Measurements from ENCODE around the gene BARHL1. TPM values are rescaled to one million over a fixed set of nuclear protein-coding genes. Genes with fewer than 3 reads are reported as not detected.

BARHL1 gene
- total and polyA plus RNA-seq, 2 experiments from 2014 or later = not detected

DNA sequence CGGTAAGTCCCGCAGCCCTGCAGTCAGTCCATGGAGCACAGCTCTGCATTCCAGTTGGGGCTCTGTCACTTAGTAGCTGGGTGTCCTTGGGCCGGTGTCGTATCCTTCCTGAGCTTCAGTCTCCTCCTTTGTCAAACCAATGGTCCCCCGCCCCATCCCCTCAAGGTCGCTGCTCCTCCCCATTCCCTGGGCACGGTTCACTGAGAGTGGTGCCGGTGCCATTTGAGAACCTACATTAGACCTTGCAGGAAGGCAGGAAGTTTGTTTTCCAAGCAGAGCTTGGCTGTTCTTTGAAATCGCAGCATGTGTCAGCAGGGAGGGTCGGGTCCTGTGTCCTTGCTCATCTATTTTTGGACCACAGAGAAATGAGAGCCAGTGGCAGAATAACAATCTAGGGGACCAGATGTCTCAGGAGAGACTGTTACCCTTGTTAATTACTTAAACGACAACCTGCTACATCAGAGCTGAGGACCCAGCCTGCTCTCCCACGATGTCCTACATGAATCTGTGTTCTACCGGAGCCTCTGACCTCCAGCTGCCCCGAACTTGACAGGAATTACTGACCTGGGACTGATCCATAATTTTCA lies 21.7 kb upstream of the BARHL1 start:
- DNase-seq (ENCODE audit: low spot score) = no peak
- Histone ChIP-seq H3K4me1 (ENCODE audit: insufficient read depth) (peaks cover 9% of the 10 kb centered on the region; the same call in 1 of the 2 replicates), H3K4me3 (no peak overlapping the region), H3K36me3 (ENCODE audit: insufficient read depth) (no peaks in the 10 kb centered on the region), H3K79me2 (replicated peaks; ENCODE audit: insufficient read depth) (no peaks in the 10 kb centered on the region), H3K27ac (ENCODE audit: low read depth) (no peak overlapping the region), H3K9me2 (ENCODE audit: insufficient read depth) (no peaks in the 10 kb centered on the region), H2AFZ (no peak overlapping the region), H3F3A (replicated peaks; ENCODE audit: low read depth) (no peaks in the 10 kb centered on the region), H3K27me3 (ENCODE audit: insufficient read depth) (no peaks in the 10 kb centered on the region), H3K4me2 (no peak overlapping the region), H4K20me1 (replicated peaks; ENCODE audit: insufficient read depth) (no peaks in the 10 kb centered on the region)
- Mint-ChIP-seq H3K4me3 (no peak overlapping the region), H3K9me3 (peaks cover 12% of the 10 kb centered on the region), H3K4me1 (peaks cover 15% of the 10 kb centered on the region), H3K27ac (no peak overlapping the region), H3K36me3 (ENCODE audit: low read depth) (peaks cover 5% of the 10 kb centered on the region), H3K27me3 (ENCODE audit: insufficient read depth, low read depth, poor library complexity) (peaks cover 7% of the 10 kb centered on the region)
- TF ChIP-seq, protein P1, sequence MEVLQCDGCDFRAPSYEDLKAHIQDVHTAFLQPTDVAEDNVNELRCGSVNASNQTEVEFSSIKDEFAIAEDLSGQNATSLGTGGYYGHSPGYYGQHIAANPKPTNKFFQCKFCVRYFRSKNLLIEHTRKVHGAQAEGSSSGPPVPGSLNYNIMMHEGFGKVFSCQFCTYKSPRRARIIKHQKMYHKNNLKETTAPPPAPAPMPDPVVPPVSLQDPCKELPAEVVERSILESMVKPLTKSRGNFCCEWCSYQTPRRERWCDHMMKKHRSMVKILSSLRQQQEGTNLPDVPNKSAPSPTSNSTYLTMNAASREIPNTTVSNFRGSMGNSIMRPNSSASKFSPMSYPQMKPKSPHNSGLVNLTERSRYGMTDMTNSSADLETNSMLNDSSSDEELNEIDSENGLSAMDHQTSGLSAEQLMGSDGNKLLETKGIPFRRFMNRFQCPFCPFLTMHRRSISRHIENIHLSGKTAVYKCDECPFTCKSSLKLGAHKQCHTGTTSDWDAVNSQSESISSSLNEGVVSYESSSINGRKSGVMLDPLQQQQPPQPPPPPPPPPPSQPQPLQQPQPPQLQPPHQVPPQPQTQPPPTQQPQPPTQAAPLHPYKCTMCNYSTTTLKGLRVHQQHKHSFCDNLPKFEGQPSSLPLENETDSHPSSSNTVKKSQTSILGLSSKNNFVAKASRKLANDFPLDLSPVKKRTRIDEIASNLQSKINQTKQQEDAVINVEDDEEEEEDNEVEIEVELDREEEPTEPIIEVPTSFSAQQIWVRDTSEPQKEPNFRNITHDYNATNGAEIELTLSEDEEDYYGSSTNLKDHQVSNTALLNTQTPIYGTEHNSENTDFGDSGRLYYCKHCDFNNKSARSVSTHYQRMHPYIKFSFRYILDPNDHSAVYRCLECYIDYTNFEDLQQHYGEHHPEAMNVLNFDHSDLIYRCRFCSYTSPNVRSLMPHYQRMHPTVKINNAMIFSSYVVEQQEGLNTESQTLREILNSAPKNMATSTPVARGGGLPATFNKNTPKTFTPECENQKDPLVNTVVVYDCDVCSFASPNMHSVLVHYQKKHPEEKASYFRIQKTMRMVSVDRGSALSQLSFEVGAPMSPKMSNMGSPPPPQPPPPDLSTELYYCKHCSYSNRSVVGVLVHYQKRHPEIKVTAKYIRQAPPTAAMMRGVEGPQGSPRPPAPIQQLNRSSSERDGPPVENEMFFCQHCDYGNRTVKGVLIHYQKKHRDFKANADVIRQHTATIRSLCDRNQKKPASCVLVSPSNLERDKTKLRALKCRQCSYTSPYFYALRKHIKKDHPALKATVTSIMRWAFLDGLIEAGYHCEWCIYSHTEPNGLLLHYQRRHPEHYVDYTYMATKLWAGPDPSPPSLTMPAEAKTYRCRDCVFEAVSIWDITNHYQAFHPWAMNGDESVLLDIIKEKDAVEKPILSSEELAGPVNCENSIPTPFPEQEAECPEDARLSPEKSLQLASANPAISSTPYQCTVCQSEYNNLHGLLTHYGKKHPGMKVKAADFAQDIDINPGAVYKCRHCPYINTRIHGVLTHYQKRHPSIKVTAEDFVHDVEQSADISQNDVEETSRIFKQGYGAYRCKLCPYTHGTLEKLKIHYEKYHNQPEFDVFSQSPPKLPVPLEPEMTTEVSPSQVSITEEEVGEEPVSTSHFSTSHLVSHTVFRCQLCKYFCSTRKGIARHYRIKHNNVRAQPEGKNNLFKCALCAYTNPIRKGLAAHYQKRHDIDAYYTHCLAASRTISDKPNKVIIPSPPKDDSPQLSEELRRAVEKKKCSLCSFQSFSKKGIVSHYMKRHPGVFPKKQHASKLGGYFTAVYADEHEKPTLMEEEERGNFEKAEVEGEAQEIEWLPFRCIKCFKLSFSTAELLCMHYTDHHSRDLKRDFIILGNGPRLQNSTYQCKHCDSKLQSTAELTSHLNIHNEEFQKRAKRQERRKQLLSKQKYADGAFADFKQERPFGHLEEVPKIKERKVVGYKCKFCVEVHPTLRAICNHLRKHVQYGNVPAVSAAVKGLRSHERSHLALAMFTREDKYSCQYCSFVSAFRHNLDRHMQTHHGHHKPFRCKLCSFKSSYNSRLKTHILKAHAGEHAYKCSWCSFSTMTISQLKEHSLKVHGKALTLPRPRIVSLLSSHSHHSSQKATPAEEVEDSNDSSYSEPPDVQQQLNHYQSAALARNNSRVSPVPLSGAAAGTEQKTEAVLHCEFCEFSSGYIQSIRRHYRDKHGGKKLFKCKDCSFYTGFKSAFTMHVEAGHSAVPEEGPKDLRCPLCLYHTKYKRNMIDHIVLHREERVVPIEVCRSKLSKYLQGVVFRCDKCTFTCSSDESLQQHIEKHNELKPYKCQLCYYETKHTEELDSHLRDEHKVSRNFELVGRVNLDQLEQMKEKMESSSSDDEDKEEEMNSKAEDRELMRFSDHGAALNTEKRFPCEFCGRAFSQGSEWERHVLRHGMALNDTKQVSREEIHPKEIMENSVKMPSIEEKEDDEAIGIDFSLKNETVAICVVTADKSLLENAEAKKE (CRISPR knock-in tag; IDR thresholded peaks at IDR 0.05) = no peak
- no peak for TF ChIP-seq NANOG (IDR thresholded peaks at IDR 0.05; ENCODE audit: borderline replicate concordance)
- no peak for TF ChIP-seq ZNF114 (CRISPR knock-in tag; IDR thresholded peaks at IDR 0.05)
- TF ChIP-seq, protein P2, sequence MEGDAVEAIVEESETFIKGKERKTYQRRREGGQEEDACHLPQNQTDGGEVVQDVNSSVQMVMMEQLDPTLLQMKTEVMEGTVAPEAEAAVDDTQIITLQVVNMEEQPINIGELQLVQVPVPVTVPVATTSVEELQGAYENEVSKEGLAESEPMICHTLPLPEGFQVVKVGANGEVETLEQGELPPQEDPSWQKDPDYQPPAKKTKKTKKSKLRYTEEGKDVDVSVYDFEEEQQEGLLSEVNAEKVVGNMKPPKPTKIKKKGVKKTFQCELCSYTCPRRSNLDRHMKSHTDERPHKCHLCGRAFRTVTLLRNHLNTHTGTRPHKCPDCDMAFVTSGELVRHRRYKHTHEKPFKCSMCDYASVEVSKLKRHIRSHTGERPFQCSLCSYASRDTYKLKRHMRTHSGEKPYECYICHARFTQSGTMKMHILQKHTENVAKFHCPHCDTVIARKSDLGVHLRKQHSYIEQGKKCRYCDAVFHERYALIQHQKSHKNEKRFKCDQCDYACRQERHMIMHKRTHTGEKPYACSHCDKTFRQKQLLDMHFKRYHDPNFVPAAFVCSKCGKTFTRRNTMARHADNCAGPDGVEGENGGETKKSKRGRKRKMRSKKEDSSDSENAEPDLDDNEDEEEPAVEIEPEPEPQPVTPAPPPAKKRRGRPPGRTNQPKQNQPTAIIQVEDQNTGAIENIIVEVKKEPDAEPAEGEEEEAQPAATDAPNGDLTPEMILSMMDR (conservative IDR thresholded peaks at IDR 0.05; ENCODE audit: low read depth in 2 of 2) = no peak
- TF ChIP-seq STAT1 (IDR thresholded peaks at IDR 0.05; ENCODE audit: unreplicated experiment) = no peak
- TF ChIP-seq, protein P3, sequence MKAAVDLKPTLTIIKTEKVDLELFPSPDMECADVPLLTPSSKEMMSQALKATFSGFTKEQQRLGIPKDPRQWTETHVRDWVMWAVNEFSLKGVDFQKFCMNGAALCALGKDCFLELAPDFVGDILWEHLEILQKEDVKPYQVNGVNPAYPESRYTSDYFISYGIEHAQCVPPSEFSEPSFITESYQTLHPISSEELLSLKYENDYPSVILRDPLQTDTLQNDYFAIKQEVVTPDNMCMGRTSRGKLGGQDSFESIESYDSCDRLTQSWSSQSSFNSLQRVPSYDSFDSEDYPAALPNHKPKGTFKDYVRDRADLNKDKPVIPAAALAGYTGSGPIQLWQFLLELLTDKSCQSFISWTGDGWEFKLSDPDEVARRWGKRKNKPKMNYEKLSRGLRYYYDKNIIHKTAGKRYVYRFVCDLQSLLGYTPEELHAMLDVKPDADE (IDR thresholded peaks at IDR 0.05) = no peak
- no peak for TF ChIP-seq ZNF331 (CRISPR knock-in tag; IDR thresholded peaks at IDR 0.05; ENCODE audit: low read depth)
- no peak for TF ChIP-seq EZH2phosphoT487 (IDR thresholded peaks at IDR 0.05; ENCODE audit: unreplicated experiment)
- no peak for TF ChIP-seq POLR2AphosphoS5 (IDR thresholded peaks at IDR 0.05; ENCODE audit: low read depth)
- no peak for TF ChIP-seq JUNB (IDR thresholded peaks at IDR 0.05; ENCODE audit: unreplicated experiment)
- no peak for TF ChIP-seq EZH2 (IDR thresholded peaks at IDR 0.05; ENCODE audit: low read depth, unreplicated experiment)
- no peak for ATAC-seq
